GM21423 (cell line): ENCODE results near the gene TFAP2A.
A peak's percentile ranks its signal among the peaks of the same experiment; 100 is the strongest.

Experiments used
- ATAC-seq: cut with Tn5 transposase; IDR thresholded peaks from one replicate; pipeline ENCODE4 v1.9.1; 2021; ENCODE audit warnings: mild to moderate bottlenecking, moderate library complexity; ENCODE audit not compliant: unreplicated experiment

The TFAP2A gene

GRCh38 chr6:10414756-10415616, at the start of gene TFAP2A:
TFAP2A (minus strand) TSS chr6:10415074; CDS start chr6:10414991, 83 bp downstream.
- no peak for ATAC-seq

GRCh38 chr6:10463491-10464481, 48.9 kb upstream of the TFAP2A start:
- ATAC-seq = no peak

- ATAC-seq = no peak
Measured at GRCh38 chr6:10463040-10463439, 48.2 kb upstream of the TFAP2A start.

GRCh38 chr6:10461850-10462249, 47.0 kb upstream of the TFAP2A start:
- ATAC-seq = no peak

GRCh38 chr6:10460096-10460495, 45.2 kb upstream of the TFAP2A start:
- ATAC-seq = peak; percentile 80

- no peak for ATAC-seq
Measured at GRCh38 chr6:10458287-10458686, 43.4 kb upstream of the TFAP2A start.

GRCh38 chr6:10453596-10453995, 38.7 kb upstream of the TFAP2A start:
- no peak for ATAC-seq

GRCh38 chr6:10451828-10452509, 37.1 kb upstream of the TFAP2A start:
- ATAC-seq = no peak

GRCh38 chr6:10451394-10451793, 36.5 kb upstream of the TFAP2A start:
- ATAC-seq = no peak

GRCh38 chr6:10449751-10450150, 34.9 kb upstream of the TFAP2A start:
- no peak for ATAC-seq

- ATAC-seq = no peak
Measured at GRCh38 chr6:10448096-10448495, 33.2 kb upstream of the TFAP2A start.

GRCh38 chr6:10446548-10446947, 31.7 kb upstream of the TFAP2A start:
- no peak for ATAC-seq

GRCh38 chr6:10441655-10442009, 26.8 kb upstream of the TFAP2A start:
- no peak for ATAC-seq

- no peak for ATAC-seq
Measured at GRCh38 chr6:10441004-10441654, 26.3 kb upstream of the TFAP2A start.

- no peak for ATAC-seq
Measured at GRCh38 chr6:10437891-10438290, 23.0 kb upstream of the TFAP2A start.

- no peak for ATAC-seq
Measured at GRCh38 chr6:10434235-10434634, 19.4 kb upstream of the TFAP2A start.

- ATAC-seq = no peak
Measured at GRCh38 chr6:10433322-10433721, 18.4 kb upstream of the TFAP2A start.

- ATAC-seq = no peak
Measured at GRCh38 chr6:10431423-10432164, 16.7 kb upstream of the TFAP2A start.

GRCh38 chr6:10429638-10430427, 15.0 kb upstream of the TFAP2A start:
- ATAC-seq = peak; percentile 64
